ENCODE data around the gene B4GAT1. TPM values are rescaled to one million over a fixed set of nuclear protein-coding genes. Genes with fewer than 3 reads are reported as not detected.

Gene B4GAT1
- total RNA-seq, 3 donors from 2014 or later: 13.4 to 34.6 (median 13.4) TPM

GRCh38 chr11:66327171-66328030, 20.0 kb downstream of the B4GAT1 start:
- intact Hi-C loops (cut with DNase I, micrococcal nuclease): no loop called here
- TF ChIP-seq CTCF (IDR thresholded peaks at IDR 0.05): no peak
- Histone ChIP-seq H3K4me1 (ENCODE audit: low read depth) (peaks cover 11% of the 10 kb centered on the region), H3K9me3 (no peaks in the 10 kb centered on the region), H3K36me3 (ENCODE audit: low read depth) (no peaks in the 10 kb centered on the region), H3K4me3 (no peak overlapping the region)
- DNase-seq (no peak), ATAC-seq (no peak)

- ATAC-seq (peak; percentile 3), DNase-seq (peak in 2 of 3 donors; percentile 43 to 71)
- no peaks in the 10 kb centered on the region for H3K9me3 ChIP-seq
- H3K4me1 ChIP-seq (ENCODE audit: low read depth): peaks cover 11% of the 10 kb centered on the region
- H3K36me3 ChIP-seq (ENCODE audit: low read depth): no peaks in the 10 kb centered on the region
- no peak for TF ChIP-seq CTCF (IDR thresholded peaks at IDR 0.05)
- intact Hi-C loops (cut with DNase I, micrococcal nuclease): no loop called here
- no peak overlapping the region for H3K4me3 ChIP-seq
These were observed 20.9 kb downstream of the B4GAT1 start for GRCh38 chr11:66326261-66327111.

GRCh38 chr11:66325263-66325671, 22.2 kb downstream of the B4GAT1 start:
- intact Hi-C loops (cut with DNase I, micrococcal nuclease): no loop called here
- TF ChIP-seq CTCF (IDR thresholded peaks at IDR 0.05): no peak
- no peaks in the 10 kb centered on the region for H3K9me3 ChIP-seq
- DNase-seq: no peak
- no peak for ATAC-seq
- H3K4me1 ChIP-seq (ENCODE audit: low read depth): peaks cover 11% of the 10 kb centered on the region
- H3K4me3 ChIP-seq: no peak overlapping the region
- H3K36me3 ChIP-seq (ENCODE audit: low read depth): no peaks in the 10 kb centered on the region

- DNase-seq: no peak
- ATAC-seq: no peak
- Histone ChIP-seq H3K4me1 (ENCODE audit: low read depth) (peaks cover 11% of the 10 kb centered on the region), H3K9me3 (no peaks in the 10 kb centered on the region), H3K4me3 (no peak overlapping the region), H3K36me3 (ENCODE audit: low read depth) (no peaks in the 10 kb centered on the region)
- intact Hi-C loops (cut with DNase I, micrococcal nuclease): no loop called here
- TF ChIP-seq CTCF (IDR thresholded peaks at IDR 0.05): no peak
These were observed 22.8 kb downstream of the B4GAT1 start for GRCh38 chr11:66324664-66325063.

- no peaks in the 10 kb centered on the region for H3K9me3 ChIP-seq
- H3K36me3 ChIP-seq (ENCODE audit: low read depth): no peaks in the 10 kb centered on the region
- no peak for TF ChIP-seq CTCF (IDR thresholded peaks at IDR 0.05)
- DNase-seq: no peak
- intact Hi-C loops (cut with DNase I, micrococcal nuclease): no loop called here
- H3K4me1 ChIP-seq (ENCODE audit: low read depth): peaks cover 9% of the 10 kb centered on the region
- no peak overlapping the region for H3K4me3 ChIP-seq
- no peak for ATAC-seq
These were observed 23.7 kb downstream of the B4GAT1 start for GRCh38 chr11:66323684-66324083.

Data from mucosa of descending colon (tissue), 3 donors.